Loucy (cell line): ENCODE data around the gene USP7.

Source experiments
- EZH2phosphoT487 ChIP-seq: fragments of 200-600 bp; IDR thresholded peaks from 2 replicates; pipeline ENCODE4 v1.6.1; 2018; ENCODE audit warnings: antibody characterized with exemption, mild to moderate bottlenecking, moderate library complexity, borderline replicate concordance
- TF ChIP-seq, protein P1 (sequence below): fragments of 200-600 bp; sonication (generic); conservative IDR thresholded peaks from 2 replicates; pipeline ENCODE4 v1.5.1; 2014; ENCODE audit warnings: mild to moderate bottlenecking, antibody characterized with exemption, low read length

DNA sequence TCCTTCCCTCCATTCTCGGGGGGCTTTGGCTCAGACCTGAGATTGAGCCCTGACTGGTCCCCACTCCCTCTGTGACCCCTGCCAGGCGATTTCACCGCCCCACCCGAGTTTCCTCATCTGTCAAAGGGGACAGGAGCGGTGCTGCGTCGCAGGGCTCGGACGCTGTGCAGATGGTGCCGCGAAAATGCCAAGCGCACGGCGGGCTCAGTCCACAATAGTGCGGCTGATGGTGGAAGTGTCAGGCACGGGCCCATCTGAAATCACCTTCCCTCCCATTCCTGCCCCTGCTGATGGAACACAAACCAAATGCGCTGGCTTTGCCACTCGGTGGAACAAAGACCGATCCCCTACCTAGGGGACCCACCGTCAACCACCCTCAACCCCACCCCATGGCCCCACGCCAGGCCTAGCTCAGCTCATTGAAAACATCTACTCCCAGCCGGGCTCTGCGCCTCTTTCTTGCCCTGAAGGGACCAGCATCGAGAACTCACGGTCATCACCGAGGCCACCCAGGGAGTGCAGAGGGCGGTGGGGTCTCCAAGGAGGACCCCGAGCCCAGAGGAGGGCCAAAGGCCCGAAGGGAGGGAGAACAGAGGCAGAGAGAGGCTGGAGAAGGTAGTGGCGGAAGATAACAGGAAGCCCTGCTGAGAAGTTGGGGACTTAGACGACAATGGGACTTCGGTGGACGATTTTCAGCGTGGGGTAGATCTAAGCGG is 96.3 kb downstream of the USP7 start:
- TF ChIP-seq, protein P1, sequence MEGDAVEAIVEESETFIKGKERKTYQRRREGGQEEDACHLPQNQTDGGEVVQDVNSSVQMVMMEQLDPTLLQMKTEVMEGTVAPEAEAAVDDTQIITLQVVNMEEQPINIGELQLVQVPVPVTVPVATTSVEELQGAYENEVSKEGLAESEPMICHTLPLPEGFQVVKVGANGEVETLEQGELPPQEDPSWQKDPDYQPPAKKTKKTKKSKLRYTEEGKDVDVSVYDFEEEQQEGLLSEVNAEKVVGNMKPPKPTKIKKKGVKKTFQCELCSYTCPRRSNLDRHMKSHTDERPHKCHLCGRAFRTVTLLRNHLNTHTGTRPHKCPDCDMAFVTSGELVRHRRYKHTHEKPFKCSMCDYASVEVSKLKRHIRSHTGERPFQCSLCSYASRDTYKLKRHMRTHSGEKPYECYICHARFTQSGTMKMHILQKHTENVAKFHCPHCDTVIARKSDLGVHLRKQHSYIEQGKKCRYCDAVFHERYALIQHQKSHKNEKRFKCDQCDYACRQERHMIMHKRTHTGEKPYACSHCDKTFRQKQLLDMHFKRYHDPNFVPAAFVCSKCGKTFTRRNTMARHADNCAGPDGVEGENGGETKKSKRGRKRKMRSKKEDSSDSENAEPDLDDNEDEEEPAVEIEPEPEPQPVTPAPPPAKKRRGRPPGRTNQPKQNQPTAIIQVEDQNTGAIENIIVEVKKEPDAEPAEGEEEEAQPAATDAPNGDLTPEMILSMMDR: no peak
- no peak for TF ChIP-seq EZH2phosphoT487
